Left ventricle myocardium inferior (tissue), 1 donor: ENCODE data around the gene GPRASP1. TPM values are rescaled to one million over a fixed set of nuclear protein-coding genes. Genes with fewer than 3 reads are reported as not detected.

Experiments used
- DNase-seq: peaks from one replicate; pipeline ENCODE4 v3.0.0-alpha.2; 2020
- H3K27ac ChIP-seq: fragments of 200-600 bp; replicated peaks from 2 replicates; pipeline ENCODE4 v1.8.0; 2021
- H3K27me3 ChIP-seq: fragments of 200-600 bp; 2 replicates; pipeline ENCODE4 v1.8.0; 2021; ENCODE audit warnings: low read depth
- H3K36me3 ChIP-seq: fragments of 200-600 bp; 2 replicates; pipeline ENCODE4 v1.8.0; 2021
- H3K4me1 ChIP-seq: fragments of 200-600 bp; 2 replicates; pipeline ENCODE4 v1.8.0; 2021
- H3K4me3 ChIP-seq: fragments of 200-600 bp; 2 replicates; pipeline ENCODE4 v1.8.0; 2021; ENCODE audit warnings: mild to moderate bottlenecking, moderate library complexity
- H3K9me3 ChIP-seq: fragments of 200-600 bp; replicated peaks from 2 replicates; pipeline ENCODE4 v1.8.0; 2021
- CTCF ChIP-seq: fragments of 200-600 bp; IDR thresholded peaks from 2 replicates; pipeline ENCODE4 v1.8.0; 2021; ENCODE audit warnings: antibody characterized with exemption, mild to moderate bottlenecking, borderline replicate concordance
- intact Hi-C: fragments of 100-400 bp; cut with micrococcal nuclease; formaldehyde crosslinking; loops from one replicate; pipeline ENCODE4 v1.11.0; 2022
- total RNA-seq: library from RNA; stranded (reverse); fragmentation: NEBNext Ultra II Directional; extraction: Animal tissue kit (Norgen Biotek cat#: 25700); gene quantifications from one replicate; pipeline ENCODE4 v1.2.1, GENCODE V29; 2021
- donor health status: DM: no; HTN: yes; CAD: no; lungs with severe emphysema.

Gene GPRASP1
- total RNA-seq, 1 donor from 2014 or later = 4.7 TPM

DNA sequence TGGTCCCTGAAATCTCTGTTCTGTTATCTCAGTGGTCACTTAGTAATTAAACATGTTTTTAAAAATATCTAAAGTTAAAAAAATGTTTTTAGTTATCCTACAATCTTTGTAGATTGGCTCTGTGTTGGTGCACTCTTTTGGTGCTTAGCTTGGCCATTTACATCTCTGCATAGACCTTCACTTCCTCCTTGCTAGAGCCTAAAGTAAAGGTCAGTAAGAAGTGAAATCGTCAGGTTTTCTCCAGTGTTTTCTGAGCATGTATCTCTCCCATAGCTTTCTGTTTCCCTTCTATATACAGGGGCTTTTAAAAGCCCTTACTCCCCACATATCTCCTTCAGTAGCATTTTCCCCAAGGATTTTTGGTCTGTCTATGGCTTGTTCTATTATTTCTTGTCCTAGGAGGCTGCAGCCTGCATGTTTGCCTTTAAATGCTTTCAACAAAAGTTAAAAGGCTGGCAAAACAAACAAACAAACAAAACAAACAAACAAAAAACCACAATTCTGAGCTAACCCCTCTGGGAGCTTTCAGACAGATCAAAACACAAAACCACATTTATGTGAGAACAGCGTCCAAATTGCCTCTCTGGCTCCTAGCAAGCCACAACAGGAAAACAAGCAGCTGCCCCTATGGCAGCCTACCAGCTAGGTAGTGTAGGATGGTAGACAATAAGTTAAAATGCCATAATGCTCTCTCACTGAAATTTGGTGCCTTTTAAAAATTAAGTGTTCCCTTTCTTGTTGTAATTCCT, 33.7 kb downstream of the GPRASP1 start:
- intact Hi-C loops = no loop called here
- Histone ChIP-seq H3K4me3 (no peak overlapping the region), H3K36me3 (peaks cover 13% of the 10 kb centered on the region), H3K9me3 (peaks cover 30% of the 10 kb centered on the region), H3K4me1 (no peaks in the 10 kb centered on the region), H3K27ac (no peak overlapping the region), H3K27me3 (no peaks in the 10 kb centered on the region)
- no peak for TF ChIP-seq CTCF
- DNase-seq = no peak

DNA sequence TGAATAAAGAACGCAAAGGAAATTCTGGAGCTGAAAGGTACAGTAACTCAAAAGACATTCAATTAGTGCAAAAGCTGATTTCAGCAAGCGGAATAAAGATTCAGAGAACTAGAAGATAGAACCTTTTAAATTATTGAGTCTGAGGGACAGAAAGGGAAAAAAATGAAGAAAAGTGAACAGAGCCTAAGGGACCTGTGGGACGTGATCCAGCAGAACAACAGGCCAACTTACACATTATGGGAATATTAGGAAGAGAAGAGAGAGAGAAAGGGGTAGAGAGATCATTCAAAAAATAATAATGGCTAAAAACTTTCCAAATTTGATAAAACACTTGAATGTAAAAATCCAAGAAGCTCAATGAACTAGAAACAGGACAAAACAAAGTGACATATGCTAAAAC, 43.5 kb downstream of the GPRASP1 start:
- intact Hi-C loops = no loop called here
- no peaks in the 10 kb centered on the region for H3K4me1 ChIP-seq
- no peaks in the 10 kb centered on the region for H3K27me3 ChIP-seq
- TF ChIP-seq CTCF = no peak
- H3K27ac ChIP-seq = no peak overlapping the region
- no peak overlapping the region for H3K4me3 ChIP-seq
- H3K36me3 ChIP-seq = no peaks in the 10 kb centered on the region
- DNase-seq = no peak
- H3K9me3 ChIP-seq = peaks cover 8% of the 10 kb centered on the region

GRCh38 chrX:102696306-102696705, 45.0 kb downstream of the GPRASP1 start:
- no peaks in the 10 kb centered on the region for H3K36me3 ChIP-seq
- peaks cover 8% of the 10 kb centered on the region for H3K9me3 ChIP-seq
- H3K27me3 ChIP-seq = no peaks in the 10 kb centered on the region
- no peak overlapping the region for H3K27ac ChIP-seq
- TF ChIP-seq CTCF = no peak
- no peaks in the 10 kb centered on the region for H3K4me1 ChIP-seq
- H3K4me3 ChIP-seq = no peak overlapping the region
- intact Hi-C loops = no loop called here
- DNase-seq = no peak

DNA sequence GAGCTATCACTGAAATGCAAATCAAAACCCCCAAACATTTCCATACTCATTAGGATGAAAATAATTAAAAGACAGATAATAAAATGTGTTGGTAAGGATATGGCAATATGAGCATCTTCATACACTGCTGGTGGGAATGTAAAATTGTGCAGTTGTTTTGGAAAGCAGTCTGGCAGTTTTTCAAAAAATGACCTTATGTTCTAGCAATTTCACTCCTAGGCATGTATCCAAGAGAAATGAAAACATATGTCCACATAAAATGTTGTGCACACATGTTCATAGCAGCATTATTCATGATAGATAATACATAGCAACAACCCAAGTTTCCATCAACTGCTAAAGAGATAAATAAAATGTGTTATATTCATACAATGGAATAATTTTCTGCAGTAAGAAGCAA, 46.2 kb downstream of the GPRASP1 start:
- H3K4me1 ChIP-seq = no peaks in the 10 kb centered on the region
- no peaks in the 10 kb centered on the region for H3K27me3 ChIP-seq
- H3K36me3 ChIP-seq = no peaks in the 10 kb centered on the region
- H3K9me3 ChIP-seq = no peaks in the 10 kb centered on the region
- no peak overlapping the region for H3K27ac ChIP-seq
- H3K4me3 ChIP-seq = no peak overlapping the region
- intact Hi-C loops = no loop called here
- TF ChIP-seq CTCF = no peak
- no peak for DNase-seq

Other genes starting within 250 kb of the GPRASP1 start
- not detected for gene NXF2B, start 211.5 kb upstream of the GPRASP1 start, total RNA-seq
- gene TCP11X2, start 179.7 kb upstream of the GPRASP1 start, total RNA-seq = not detected
- not detected for gene TMSB15A, start 134.7 kb upstream of the GPRASP1 start, total RNA-seq
- gene ARMCX5, start 52.0 kb upstream of the GPRASP1 start, total RNA-seq = 4.0 TPM
- gene GPRASP2, start 61.0 kb downstream of the GPRASP1 start, total RNA-seq = 14.5 TPM
- 4.8 TPM for gene GPRASP3, start 69.3 kb downstream of the GPRASP1 start, total RNA-seq